ENCODE data around the gene RBKS. TPM values are rescaled to one million over a fixed set of nuclear protein-coding genes. Genes with fewer than 3 reads are reported as not detected.
A peak's percentile ranks its signal among the peaks of the same experiment; 100 is the strongest.

The RBKS gene
- total and polyA plus RNA-seq, 2 of the 13 experiments (the other 11 are each of a cell fraction or from before 2014, with no cell fraction given), result 7.7 to 8.3 TPM

DNA sequence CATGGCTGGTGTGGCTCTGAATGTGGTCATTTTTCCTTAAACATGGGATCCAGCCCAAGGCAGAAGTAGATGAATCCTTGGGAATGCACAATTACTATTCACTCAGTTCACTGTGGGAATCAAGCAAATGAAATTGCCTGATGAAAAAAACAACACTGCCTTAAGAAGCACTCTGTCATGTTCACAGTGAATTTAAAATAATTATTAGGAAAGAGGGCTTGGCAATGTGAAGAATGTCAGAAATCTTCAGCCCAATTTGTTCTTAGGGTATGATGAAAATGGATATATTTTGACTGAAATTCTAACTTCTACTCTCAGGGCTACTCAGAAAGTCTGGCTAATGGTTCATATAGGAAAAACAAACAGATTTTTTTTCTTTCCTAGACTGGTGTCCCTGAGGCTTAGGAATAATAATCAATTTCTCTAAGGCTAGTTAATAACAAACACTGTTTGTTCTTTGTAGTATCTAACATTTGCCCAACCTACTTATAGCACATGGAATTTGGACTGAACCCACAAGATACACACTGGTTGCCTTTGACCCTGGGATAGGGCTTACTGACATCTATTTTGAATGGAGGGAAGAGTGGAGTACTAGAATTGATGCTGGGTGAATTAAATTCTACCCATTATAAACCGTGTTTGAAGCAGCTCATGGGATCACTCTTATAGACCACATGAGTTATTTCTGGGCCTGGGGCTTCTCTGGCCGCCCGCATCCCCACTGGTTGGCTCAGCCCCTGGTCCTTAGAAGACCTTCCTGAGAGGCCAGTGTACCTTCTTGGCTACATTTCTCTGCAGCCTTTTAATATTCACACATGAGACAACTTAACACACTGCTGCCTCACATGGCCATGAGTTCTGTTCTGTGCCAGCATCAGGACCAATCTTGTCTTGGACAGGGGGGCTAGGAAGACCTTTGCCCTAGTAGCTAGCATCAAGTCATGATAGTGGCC lies 127.0 kb downstream of the RBKS start (continued):
- TF ChIP-seq ESRRA (CRISPR knock-in tag; IDR thresholded peaks at IDR 0.05; ENCODE audit: low read depth), result peak; percentile 91
- TF ChIP-seq ZNF784 (CRISPR knock-in tag; IDR thresholded peaks at IDR 0.05; ENCODE audit: borderline replicate concordance), result no peak; the same call in 1 of the 2 replicates
- TF ChIP-seq KDM3A (CRISPR knock-in tag; IDR thresholded peaks at IDR 0.05; ENCODE audit: low read depth), result peak; percentile 51; the same call in 1 of the 2 replicates
- peak; percentile 74 for TF ChIP-seq NR2F2 (IDR thresholded peaks at IDR 0.05; ENCODE audit: borderline replicate concordance, low read depth)
- peak; percentile 50; the same call in 1 of the 2 replicates for TF ChIP-seq MTA1 (CRISPR knock-in tag; IDR thresholded peaks at IDR 0.05; ENCODE audit: borderline replicate concordance)
- no peak for TF ChIP-seq ZNF501 (CRISPR knock-in tag; IDR thresholded peaks at IDR 0.05)
- TF ChIP-seq CEBPB (IDR thresholded peaks at IDR 0.05; ENCODE audit: borderline replicate concordance, low read depth, low read length), result peak; percentile 37; the same call in 1 of the 2 replicates
- TF ChIP-seq, protein P1, sequence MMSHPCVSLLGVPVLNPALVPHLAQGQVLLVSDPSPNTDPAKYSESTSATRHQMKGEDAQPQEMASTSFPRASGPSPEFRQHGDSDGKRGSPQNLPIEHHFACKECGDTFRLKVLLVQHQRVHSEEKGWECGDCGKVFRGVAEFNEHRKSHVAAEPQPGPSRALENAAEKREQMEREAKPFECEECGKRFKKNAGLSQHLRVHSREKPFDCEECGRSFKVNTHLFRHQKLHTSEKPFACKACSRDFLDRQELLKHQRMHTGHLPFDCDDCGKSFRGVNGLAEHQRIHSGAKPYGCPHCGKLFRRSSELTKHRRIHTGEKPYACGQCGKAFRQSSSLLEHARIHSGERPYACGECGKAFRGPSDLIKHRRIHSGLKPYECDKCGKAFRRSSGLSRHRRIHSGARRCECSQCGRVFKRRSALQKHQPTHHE (CRISPR knock-in tag; IDR thresholded peaks at IDR 0.05; ENCODE audit: borderline replicate concordance), result no peak
- TF ChIP-seq MBD4 (IDR thresholded peaks at IDR 0.05; ENCODE audit: borderline replicate concordance, low read length), result peak; percentile 82; the same call in 1 of the 2 replicates
- peak; percentile 94; the same call in 1 of the 2 replicates for TF ChIP-seq ZBTB20 (CRISPR knock-in tag; IDR thresholded peaks at IDR 0.05; ENCODE audit: borderline replicate concordance, low read depth)
- TF ChIP-seq NFKBIZ (CRISPR knock-in tag; IDR thresholded peaks at IDR 0.05), result 0 out of 2 replicates have a peak, but pooled peaks have one; percentile 63
- TF ChIP-seq ZNF24 (IDR thresholded peaks at IDR 0.05), result no peak
- peak; percentile 57 for TF ChIP-seq ZNF18 (CRISPR knock-in tag; IDR thresholded peaks at IDR 0.05; ENCODE audit: insufficient replicate concordance)
- TF ChIP-seq GATAD1 (CRISPR knock-in tag; IDR thresholded peaks at IDR 0.05), result peak; percentile 41
- peak; percentile 66; the same call in 1 of the 2 replicates for TF ChIP-seq MEIS1 (CRISPR knock-in tag; IDR thresholded peaks at IDR 0.05; ENCODE audit: borderline replicate concordance)
- peak; percentile 81 for TF ChIP-seq CREM (IDR thresholded peaks at IDR 0.05)
- TF ChIP-seq CREM (CRISPR knock-in tag; IDR thresholded peaks at IDR 0.05), result no peak
- peak; percentile 91 for TF ChIP-seq FOXK1 (CRISPR knock-in tag; IDR thresholded peaks at IDR 0.05; ENCODE audit: borderline replicate concordance, low read depth)
- 0 out of 2 replicates have a peak, but pooled peaks have one; percentile 45 for TF ChIP-seq ZNF629 (CRISPR knock-in tag; conservative IDR thresholded peaks at IDR 0.05)
- peak; percentile 94 for TF ChIP-seq RXRB (CRISPR knock-in tag; IDR thresholded peaks at IDR 0.05; ENCODE audit: borderline replicate concordance)
- peak; percentile 73 for TF ChIP-seq ZMYM4 (CRISPR knock-in tag; IDR thresholded peaks at IDR 0.05)
- TF ChIP-seq ELF3 (CRISPR knock-in tag; IDR thresholded peaks at IDR 0.05), result peak; percentile 76
- TF ChIP-seq, protein P2, sequence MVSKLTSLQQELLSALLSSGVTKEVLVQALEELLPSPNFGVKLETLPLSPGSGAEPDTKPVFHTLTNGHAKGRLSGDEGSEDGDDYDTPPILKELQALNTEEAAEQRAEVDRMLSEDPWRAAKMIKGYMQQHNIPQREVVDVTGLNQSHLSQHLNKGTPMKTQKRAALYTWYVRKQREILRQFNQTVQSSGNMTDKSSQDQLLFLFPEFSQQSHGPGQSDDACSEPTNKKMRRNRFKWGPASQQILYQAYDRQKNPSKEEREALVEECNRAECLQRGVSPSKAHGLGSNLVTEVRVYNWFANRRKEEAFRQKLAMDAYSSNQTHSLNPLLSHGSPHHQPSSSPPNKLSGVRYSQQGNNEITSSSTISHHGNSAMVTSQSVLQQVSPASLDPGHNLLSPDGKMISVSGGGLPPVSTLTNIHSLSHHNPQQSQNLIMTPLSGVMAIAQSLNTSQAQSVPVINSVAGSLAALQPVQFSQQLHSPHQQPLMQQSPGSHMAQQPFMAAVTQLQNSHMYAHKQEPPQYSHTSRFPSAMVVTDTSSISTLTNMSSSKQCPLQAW (CRISPR knock-in tag; IDR thresholded peaks at IDR 0.05), result peak; percentile 75; the same call in 1 of the 2 replicates
- peak; percentile 91 for TF ChIP-seq HDAC2 (CRISPR knock-in tag; IDR thresholded peaks at IDR 0.05)

Data from HepG2 (cell line).